ENCODE results near the gene NUDT13. TPM values are rescaled to one million over a fixed set of nuclear protein-coding genes. Genes with fewer than 3 reads are reported as not detected.

Gene NUDT13
- total and polyA plus RNA-seq, 2 of the 8 experiments (the other 6 are each of a cell fraction or from before 2014, with no cell fraction given), result 1.5 to 1.9 TPM

GRCh38 chr10:73139251-73139650 lies 29.0 kb downstream of the NUDT13 start (continued):
- TF ChIP-seq CEBPB (IDR thresholded peaks at IDR 0.05; ENCODE audit: low read depth, low read length) (no peak), EP300 (IDR thresholded peaks at IDR 0.05; ENCODE audit: borderline replicate concordance in 1 of 2, low read depth in 2 of 2, low read length in 2 of 2) (no peak), RFX5 (IDR thresholded peaks at IDR 0.05; ENCODE audit: borderline replicate concordance, low read depth, low read length) (no peak), KDM4A (IDR thresholded peaks at IDR 0.05; ENCODE audit: low read depth, low read length, severe bottlenecking) (no peak)
